Natural killer cell (primary cell): ENCODE data around the gene CRIM1. TPM values are rescaled to one million over a fixed set of nuclear protein-coding genes. Genes with fewer than 3 reads are reported as not detected.

Experiments
- ATAC-seq, 3 donors: fragments of 150-1000 bp in 2 of 3; fragments of 200-7000 bp in 1 of 3; cut with Tn5 transposase; 1 replicate in 1 of 3; 2 replicates in 2 of 3; pipeline ENCODE4 v1.10.0; 2021; ENCODE audit warnings: mild to moderate bottlenecking in 2 of 3, moderate library complexity in 2 of 3
- DNase-seq, 2 donors: peaks; one replicate each; pipeline versions ENCODE4 v3.0.0 to v3.0.0-alpha.2; 2013 to 2021; ENCODE audit warnings: mixed read lengths in 1 of 2
- H3K27ac ChIP-seq: one replicate; pipeline ENCODE4 v1.5.1; 2013; ENCODE audit warnings: mild to moderate bottlenecking, low read length
- H3K27me3 ChIP-seq: one replicate; pipeline ENCODE4 v1.6.1; 2013; ENCODE audit warnings: low read length; ENCODE audit not compliant: control insufficient read depth, insufficient read depth
- H3K36me3 ChIP-seq: one replicate; pipeline ENCODE4 v1.6.1; 2013; ENCODE audit warnings: low read length; ENCODE audit not compliant: control insufficient read depth, insufficient read depth
- H3K4me1 ChIP-seq: one replicate; pipeline ENCODE4 v1.6.1; 2013; ENCODE audit warnings: low read length; ENCODE audit not compliant: control insufficient read depth, insufficient read depth
- H3K4me3 ChIP-seq: one replicate; pipeline ENCODE4 v1.5.1; 2013; ENCODE audit warnings: low read length
- H3K9me3 ChIP-seq: one replicate; pipeline ENCODE4 v1.6.1; 2013; ENCODE audit warnings: low read length; ENCODE audit not compliant: control insufficient read depth, insufficient read depth
- H3K27ac Mint-ChIP-seq, 2 donors: one replicate each; pipeline ENCODE4 v1.8.0; 2022; ENCODE audit warnings: mild to moderate bottlenecking in 2 of 2, mixed read lengths in 2 of 2, moderate library complexity in 1 of 2
- H3K27me3 Mint-ChIP-seq, 2 donors: one replicate each; pipeline ENCODE4 v1.8.0; 2022; ENCODE audit warnings: low read depth in 2 of 2, mixed read lengths in 2 of 2
- H3K36me3 Mint-ChIP-seq: one replicate; pipeline ENCODE4 v1.8.0; 2022; ENCODE audit warnings: mixed read lengths
- H3K4me1 Mint-ChIP-seq, 2 donors: one replicate each; pipeline ENCODE4 v1.8.0; 2022; ENCODE audit warnings: mixed read lengths in 2 of 2
- H3K4me3 Mint-ChIP-seq: one replicate; pipeline ENCODE4 v1.8.0; 2022; ENCODE audit warnings: mild to moderate bottlenecking, moderate library complexity, mixed read lengths
- H3K9me3 Mint-ChIP-seq, 2 donors: one replicate each; pipeline ENCODE4 v1.8.0; 2022; ENCODE audit warnings: mixed read lengths in 2 of 2
- CTCF ChIP-seq: fragments of 200-600 bp; IDR thresholded peaks from one replicate; pipeline ENCODE4 v1.8.0; 2022; ENCODE audit warnings: antibody characterized with exemption
- WGBS: methylation state at CpG from one replicate; pipeline ENCODE4 v1.1.7; 2013; ENCODE audit warnings: missing lambda C conversion rate; ENCODE audit not compliant: insufficient coverage; 5-methylcytosine and 5-hydroxymethylcytosine counted together
- intact Hi-C: fragments of 100-400 bp; cut with micrococcal nuclease; formaldehyde crosslinking; loops from one replicate; pipeline ENCODE4 v1.14.2; 2022
- total RNA-seq, 4 donors: library from RNA; stranded (reverse); fragments of 120-200 nt in 1 of 4; gene quantifications; one replicate each; pipeline versions ENCODE4 v1.2.3 to v1.2.4, GENCODE V29; 2013 to 2022

Gene CRIM1
- total RNA-seq, 3 donors from 2014 or later (not counting 1 experiment from before 2014, with no cell fraction given) = 19.3 to 34.1 (median 32.9) TPM

GRCh38 chr2:36507408-36507812 is 151.8 kb downstream of the CRIM1 start:
- Mint-ChIP-seq H3K9me3 (no peaks in the 10 kb centered on the region), H3K4me1 (no peaks in the 10 kb centered on the region), H3K36me3 (no peaks in the 10 kb centered on the region), H3K27me3 (no peaks in the 10 kb centered on the region), H3K4me3 (no peak overlapping the region), H3K27ac (no peak overlapping the region)
- Histone ChIP-seq H3K27me3 (no peaks in the 10 kb centered on the region), H3K4me1 (no peaks in the 10 kb centered on the region), H3K27ac (no peak overlapping the region), H3K9me3 (no peaks in the 10 kb centered on the region), H3K36me3 (peaks cover 5% of the 10 kb centered on the region), H3K4me3 (no peak overlapping the region)
- ATAC-seq (peak; percentile 57 to 80 (median 65)), DNase-seq (peak in 1 of 2 donors; percentile 49)
- intact Hi-C loops = loop anchor here (10.0 kb wide), 1 partner anchor 153 kb away; the partner anchor contains the start of gene CRIM1
- TF ChIP-seq CTCF = peak; percentile 48

GRCh38 chr2:36509075-36509474 is 153.5 kb downstream of the CRIM1 start:
- Mint-ChIP-seq H3K4me1 (no peaks in the 10 kb centered on the region), H3K36me3 (peaks cover 6% of the 10 kb centered on the region), H3K27me3 (no peaks in the 10 kb centered on the region), H3K27ac (no peak overlapping the region), H3K4me3 (no peak overlapping the region), H3K9me3 (no peaks in the 10 kb centered on the region)
- Histone ChIP-seq H3K9me3 (no peaks in the 10 kb centered on the region), H3K4me1 (no peaks in the 10 kb centered on the region), H3K27me3 (no peaks in the 10 kb centered on the region), H3K4me3 (no peak overlapping the region), H3K27ac (no peak overlapping the region), H3K36me3 (peaks cover 12% of the 10 kb centered on the region)
- 92% methylated on average over 6 of the region's 6 CpGs for WGBS
- DNase-seq (no peak), ATAC-seq (no peak)
- TF ChIP-seq CTCF = no peak
- intact Hi-C loops = loop anchor here (10.0 kb wide), 1 partner anchor 154 kb away; the partner anchor contains the start of gene CRIM1

- Histone ChIP-seq H3K27me3 (no peaks in the 10 kb centered on the region), H3K4me3 (no peak overlapping the region), H3K9me3 (no peaks in the 10 kb centered on the region), H3K4me1 (no peaks in the 10 kb centered on the region), H3K27ac (no peak overlapping the region), H3K36me3 (peaks cover 18% of the 10 kb centered on the region)
- no peak for ATAC-seq
- intact Hi-C loops = no loop called here
- Mint-ChIP-seq H3K4me1 (no peaks in the 10 kb centered on the region), H3K9me3 (no peaks in the 10 kb centered on the region), H3K27me3 (no peaks in the 10 kb centered on the region), H3K36me3 (peaks cover 32% of the 10 kb centered on the region), H3K27ac (no peak overlapping the region), H3K4me3 (no peak overlapping the region)
- TF ChIP-seq CTCF = no peak
- DNase-seq = no peak
- 92% methylated on average over 5 of the region's 9 CpGs for WGBS
Observed at GRCh38 chr2:36511858-36512603, 156.5 kb downstream of the CRIM1 start.

- WGBS = 94% methylated on average over 3 of the region's 3 CpGs
- no peak overlapping the region for H3K4me3 Mint-ChIP-seq
- ATAC-seq = no peak
- no peak overlapping the region for H3K4me3 ChIP-seq
- H3K27me3 ChIP-seq = no peaks in the 10 kb centered on the region
- TF ChIP-seq CTCF = no peak
- H3K9me3 ChIP-seq = no peaks in the 10 kb centered on the region
- no peaks in the 10 kb centered on the region for H3K4me1 Mint-ChIP-seq
- DNase-seq = no peak
- peaks cover 24% of the 10 kb centered on the region for H3K36me3 ChIP-seq
- peaks cover 38% of the 10 kb centered on the region for H3K36me3 Mint-ChIP-seq
- no peaks in the 10 kb centered on the region for H3K9me3 Mint-ChIP-seq
- H3K27me3 Mint-ChIP-seq = no peaks in the 10 kb centered on the region
- H3K27ac Mint-ChIP-seq = no peak overlapping the region
- intact Hi-C loops = no loop called here
- no peaks in the 10 kb centered on the region for H3K4me1 ChIP-seq
- H3K27ac ChIP-seq = no peak overlapping the region
Observed at GRCh38 chr2:36512705-36513104, 157.1 kb downstream of the CRIM1 start.
